ENCODE results near the gene TRAPPC5. TPM values are rescaled to one million over a fixed set of nuclear protein-coding genes. Genes with fewer than 3 reads are reported as not detected.

The TRAPPC5 gene
- total RNA-seq, 1 donor from 2014 or later = 108 TPM

- TF ChIP-seq CTCF (IDR thresholded peaks at IDR 0.05) = no peak
- no peaks in the 10 kb centered on the region for H3K36me3 Mint-ChIP-seq (ENCODE audit: unreplicated experiment)
- no peak overlapping the region for H3K4me3 Mint-ChIP-seq (ENCODE audit: unreplicated experiment)
- peaks cover 12% of the 10 kb centered on the region for H3K27me3 Mint-ChIP-seq (ENCODE audit: unreplicated experiment)
- no peak overlapping the region for H3K27ac Mint-ChIP-seq (ENCODE audit: unreplicated experiment)
- no peaks in the 10 kb centered on the region for H3K4me1 Mint-ChIP-seq (ENCODE audit: unreplicated experiment)
- no peak for DNase-seq (ENCODE audit: extremely low spot score, unreplicated experiment)
- no peaks in the 10 kb centered on the region for H3K9me3 Mint-ChIP-seq (ENCODE audit: unreplicated experiment)
Observed at GRCh38 chr19:7703332-7703731, 22.7 kb downstream of the TRAPPC5 start.

- DNase-seq (ENCODE audit: extremely low spot score, unreplicated experiment) = no peak
- Mint-ChIP-seq H3K4me1 (ENCODE audit: unreplicated experiment) (no peaks in the 10 kb centered on the region), H3K27me3 (ENCODE audit: unreplicated experiment) (peaks cover 13% of the 10 kb centered on the region), H3K36me3 (ENCODE audit: unreplicated experiment) (no peaks in the 10 kb centered on the region), H3K4me3 (ENCODE audit: unreplicated experiment) (no peak overlapping the region), H3K27ac (ENCODE audit: unreplicated experiment) (no peak overlapping the region), H3K9me3 (ENCODE audit: unreplicated experiment) (no peaks in the 10 kb centered on the region)
- no peak for TF ChIP-seq CTCF (IDR thresholded peaks at IDR 0.05)
Observed at GRCh38 chr19:7704280-7705060, 23.8 kb downstream of the TRAPPC5 start.

- Mint-ChIP-seq H3K9me3 (ENCODE audit: unreplicated experiment) (no peaks in the 10 kb centered on the region), H3K4me1 (ENCODE audit: unreplicated experiment) (no peaks in the 10 kb centered on the region), H3K27ac (ENCODE audit: unreplicated experiment) (no peak overlapping the region), H3K4me3 (ENCODE audit: unreplicated experiment) (no peak overlapping the region), H3K36me3 (ENCODE audit: unreplicated experiment) (no peaks in the 10 kb centered on the region), H3K27me3 (ENCODE audit: unreplicated experiment) (peaks cover 10% of the 10 kb centered on the region)
- no peak for DNase-seq (ENCODE audit: extremely low spot score, unreplicated experiment)
- TF ChIP-seq CTCF (IDR thresholded peaks at IDR 0.05) = no peak
Observed at GRCh38 chr19:7705387-7706187, 25.0 kb downstream of the TRAPPC5 start.

GRCh38 chr19:7706188-7706954 lies 25.7 kb downstream of the TRAPPC5 start:
- Mint-ChIP-seq H3K27ac (ENCODE audit: unreplicated experiment) (no peak overlapping the region), H3K4me3 (ENCODE audit: unreplicated experiment) (no peak overlapping the region)
- DNase-seq (ENCODE audit: extremely low spot score, unreplicated experiment) = no peak

More at GRCh38 chr19:7706188-7706954, 25.7 kb downstream of the TRAPPC5 start:
- H3K27me3 Mint-ChIP-seq (ENCODE audit: unreplicated experiment) = peaks cover 10% of the 10 kb centered on the region
- no peaks in the 10 kb centered on the region for H3K9me3 Mint-ChIP-seq (ENCODE audit: unreplicated experiment)
- no peak for TF ChIP-seq CTCF (IDR thresholded peaks at IDR 0.05)
- H3K4me1 Mint-ChIP-seq (ENCODE audit: unreplicated experiment) = no peaks in the 10 kb centered on the region
- no peaks in the 10 kb centered on the region for H3K36me3 Mint-ChIP-seq (ENCODE audit: unreplicated experiment)

All from osteocyte (in vitro differentiated cells).